NCI-H2196 treated with DMSO at 0.1 percent for 48 hours (cell line): ENCODE results near the gene IGHMBP2.
"Not testable (repeated sequence)": the region's sequence is repeated elsewhere in the genome, so short reads cannot be mapped to it uniquely, and the experiment has no call there.

Experiments
- DNase-seq: peaks from one replicate; lab custom pipeline; 2025; ENCODE audit not compliant: unreplicated experiment; lab: John Stamatoyannopoulos, UW

The IGHMBP2 gene

GRCh38 chr11:68903288-68904247 is at the start of gene IGHMBP2, which contains the start of gene MRPL21:
Gene IGHMBP2, plus strand, starts transcription at chr11:68903891. Its CDS starts 62 bp downstream, at chr11:68903953.
Gene MRPL21, minus strand, starts transcription at chr11:68903832. Its CDS starts 22 bp downstream, at chr11:68903810.
- DNase-seq: peak; percentile 63

GRCh38 chr11:68854273-68854958 is 49.3 kb upstream of the IGHMBP2 start:
- no peak for DNase-seq

GRCh38 chr11:68855205-68855981 is 48.3 kb upstream of the IGHMBP2 start:
- no peak for DNase-seq

- not testable (repeated sequence) for DNase-seq
These were observed 47.2 kb upstream of the IGHMBP2 start for GRCh38 chr11:68856425-68857030.

- no peak for DNase-seq
These were observed 46.6 kb upstream of the IGHMBP2 start for GRCh38 chr11:68857037-68857586.

- no peak for DNase-seq
These were observed 44.6 kb upstream of the IGHMBP2 start for GRCh38 chr11:68859123-68859522.

GRCh38 chr11:68862421-68862820 is 41.3 kb upstream of the IGHMBP2 start:
- DNase-seq: no peak

- no peak for DNase-seq
These were observed 40.0 kb upstream of the IGHMBP2 start for GRCh38 chr11:68863553-68864265.

GRCh38 chr11:68865241-68865640 is 38.5 kb upstream of the IGHMBP2 start:
- DNase-seq: no peak

GRCh38 chr11:68867066-68867465 is 36.6 kb upstream of the IGHMBP2 start:
- no peak for DNase-seq

- no peak for DNase-seq
These were observed 35.4 kb upstream of the IGHMBP2 start for GRCh38 chr11:68868221-68868835.

GRCh38 chr11:68870470-68870869 is 33.2 kb upstream of the IGHMBP2 start:
- DNase-seq: no peak

- DNase-seq: no peak
These were observed 31.3 kb upstream of the IGHMBP2 start for GRCh38 chr11:68872216-68873003.

- no peak for DNase-seq
These were observed 25.7 kb upstream of the IGHMBP2 start for GRCh38 chr11:68878022-68878421.

GRCh38 chr11:68880851-68881250 is 22.8 kb upstream of the IGHMBP2 start:
- no peak for DNase-seq

GRCh38 chr11:68881320-68881719 is 22.4 kb upstream of the IGHMBP2 start:
- no peak for DNase-seq

GRCh38 chr11:68882391-68882790 is 21.3 kb upstream of the IGHMBP2 start:
- DNase-seq: no peak

GRCh38 chr11:68884827-68885226 is 18.9 kb upstream of the IGHMBP2 start:
- DNase-seq: not testable (repeated sequence)
